HCEC 1CT (cell line): ENCODE measurements around the gene CD55.
A peak's percentile ranks its signal among the peaks of the same experiment; 100 is the strongest.

ENCODE experiments used
- DNase-seq: peaks from one replicate; pipeline ENCODE4 v3.0.0-alpha.2; 2017

The CD55 gene

GRCh38 chr1:207331354-207332313 lies 10.2 kb downstream of the CD55 start:
- DNase-seq = no peak

DNA sequence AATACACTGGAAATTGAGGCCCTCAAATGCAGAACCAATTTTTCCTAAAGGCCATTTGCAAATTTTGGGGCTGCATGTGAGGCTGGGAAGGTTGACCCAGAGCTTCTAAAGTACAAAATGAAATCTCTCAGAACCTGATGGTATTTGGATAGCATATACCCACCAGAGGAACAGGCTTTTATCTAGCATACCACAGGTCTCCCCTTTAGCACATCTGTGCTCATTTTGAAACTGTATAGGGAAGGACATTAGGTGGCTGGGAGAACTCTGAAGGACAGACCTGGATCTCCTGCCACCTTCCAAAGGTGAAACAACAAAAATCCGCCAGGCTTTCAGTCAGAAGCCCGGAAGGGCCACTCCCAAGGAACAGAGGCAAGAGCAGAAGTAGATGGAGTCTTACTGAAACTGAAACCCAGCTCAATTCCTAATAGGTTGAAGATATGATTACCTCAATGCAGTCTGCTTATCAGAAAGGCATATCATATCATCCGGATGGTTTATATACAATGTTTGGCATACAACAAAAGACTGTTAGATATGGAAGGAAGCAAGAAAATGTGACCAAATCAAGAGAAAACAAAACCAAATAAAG lies 11.6 kb downstream of the CD55 start:
- DNase-seq = no peak

DNA sequence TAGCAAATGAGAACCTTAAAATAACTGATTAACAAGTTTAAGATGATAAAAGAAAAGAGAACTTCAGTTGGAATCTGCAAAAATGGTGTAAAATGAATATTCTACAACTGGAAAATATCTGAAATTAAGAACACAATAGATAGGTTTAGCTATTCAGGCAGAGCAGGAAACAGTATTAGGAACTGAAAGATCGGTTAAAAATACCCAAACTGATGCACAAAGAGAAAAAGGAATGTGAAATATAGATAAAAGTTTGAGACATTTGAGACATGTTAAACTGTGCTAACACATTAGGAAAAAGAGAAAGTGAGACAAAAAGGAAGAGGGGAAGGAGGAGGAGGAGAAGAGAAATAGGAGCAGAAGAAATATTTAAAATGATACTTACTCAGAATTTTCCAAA lies 12.1 kb downstream of the CD55 start:
- DNase-seq = no peak

DNA sequence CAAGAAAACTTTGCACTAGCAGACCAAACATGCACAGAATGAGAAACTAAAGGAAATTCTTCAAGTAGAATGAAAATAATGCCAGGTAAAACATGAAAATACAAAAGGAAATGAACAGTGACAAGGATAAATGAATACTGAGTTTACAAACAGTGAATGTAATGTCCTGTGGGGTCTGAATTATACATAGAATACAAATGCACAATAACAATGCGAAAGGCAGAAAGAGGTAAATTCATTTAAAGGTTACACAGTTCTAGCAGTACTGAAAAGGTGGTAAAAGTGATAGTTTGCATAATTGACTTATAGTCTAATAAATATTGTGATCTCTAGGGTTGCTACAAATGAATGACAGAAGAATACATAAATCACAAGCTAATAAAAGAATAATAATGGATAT lies 12.9 kb downstream of the CD55 start:
- DNase-seq = no peak

DNA sequence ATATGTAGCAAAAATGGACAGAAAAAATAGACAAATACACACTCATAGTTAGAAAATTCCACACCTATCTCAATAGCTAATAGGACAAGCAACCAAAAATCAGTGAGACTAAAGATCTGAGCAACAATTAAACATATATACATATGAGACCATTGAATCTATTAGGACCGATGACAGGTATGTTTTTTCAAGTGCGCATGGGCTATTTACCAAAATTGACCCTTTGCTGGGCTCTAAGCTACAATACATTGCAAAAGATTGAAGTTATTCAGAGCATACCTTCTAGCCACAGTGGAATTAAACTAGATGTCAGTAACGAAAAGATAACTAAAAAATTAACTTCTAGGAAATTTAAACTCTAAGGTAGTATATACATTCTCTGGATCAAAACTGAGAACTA lies 13.7 kb downstream of the CD55 start:
- no peak for DNase-seq

DNA sequence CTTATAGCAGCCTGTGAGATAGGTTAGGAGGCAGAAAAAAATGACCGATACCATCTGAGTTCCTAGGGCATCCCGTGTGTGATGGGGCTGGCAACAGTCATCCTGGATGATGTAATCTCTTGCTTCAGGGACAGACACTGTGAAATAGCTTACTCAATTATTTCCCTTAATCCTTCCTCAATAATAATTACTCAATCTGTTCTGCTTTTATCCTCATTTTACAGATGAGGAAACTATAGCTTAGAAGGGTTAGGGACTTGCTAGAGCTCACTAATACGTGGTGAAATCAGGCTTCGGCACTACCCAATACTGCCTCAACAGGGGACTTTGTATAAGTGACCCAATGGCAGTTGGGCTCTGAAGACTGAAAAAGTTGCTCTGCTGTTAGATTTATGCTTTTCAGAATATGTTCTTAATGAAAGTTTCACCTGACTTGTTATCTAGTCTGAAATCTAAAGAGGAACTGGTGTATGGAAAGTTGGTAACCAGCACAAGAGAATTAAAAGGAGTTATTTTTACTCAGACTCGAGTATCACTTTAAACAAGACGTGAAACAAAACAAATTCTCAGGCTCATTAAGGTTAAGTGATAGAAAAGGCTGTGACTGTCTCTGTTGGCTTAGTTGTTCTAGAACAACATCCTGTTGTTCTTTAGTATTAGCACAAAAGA lies 14.4 kb downstream of the CD55 start:
- peak; percentile 42 for DNase-seq

DNA sequence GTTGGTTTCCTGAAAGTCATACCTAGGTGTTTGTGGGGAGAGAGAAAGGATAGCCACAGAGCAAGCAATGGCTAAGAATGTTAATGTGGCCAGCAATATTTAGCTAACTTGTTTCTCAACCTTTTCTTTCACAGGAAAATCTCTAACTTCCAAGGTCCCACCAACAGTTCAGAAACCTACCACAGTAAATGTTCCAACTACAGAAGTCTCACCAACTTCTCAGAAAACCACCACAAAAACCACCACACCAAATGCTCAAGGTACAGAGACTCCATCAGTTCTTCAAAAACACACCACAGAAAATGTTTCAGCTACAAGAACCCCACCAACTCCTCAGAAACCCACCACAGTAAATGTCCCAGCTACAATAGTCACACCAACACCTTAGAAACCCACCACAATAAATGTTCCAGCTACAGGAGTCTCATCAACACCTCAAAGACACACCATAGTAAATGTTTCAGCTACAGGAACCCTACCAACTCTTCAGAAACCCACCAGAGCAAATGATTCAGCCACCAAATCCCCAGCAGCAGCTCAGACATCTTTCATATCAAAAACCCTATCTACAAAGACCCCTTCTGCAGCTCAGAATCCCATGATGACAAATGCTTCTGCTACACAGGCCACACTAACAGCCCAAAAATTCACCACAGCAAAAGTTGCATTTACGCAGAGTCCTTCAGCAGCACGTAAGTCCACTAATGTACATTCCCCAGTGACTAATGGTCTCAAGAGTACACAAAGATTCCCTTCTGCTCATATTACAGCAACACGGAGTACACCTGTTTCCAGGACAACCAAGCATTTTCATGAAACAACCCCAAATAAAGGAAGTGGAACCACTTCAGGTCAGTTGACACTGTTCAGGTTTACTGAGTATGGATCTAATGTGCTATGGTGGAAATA lies 15.3 kb downstream of the CD55 start:
- peak; percentile 83 for DNase-seq

GRCh38 chr1:207342332-207342731 lies 20.9 kb downstream of the CD55 start:
- no peak for DNase-seq

DNA sequence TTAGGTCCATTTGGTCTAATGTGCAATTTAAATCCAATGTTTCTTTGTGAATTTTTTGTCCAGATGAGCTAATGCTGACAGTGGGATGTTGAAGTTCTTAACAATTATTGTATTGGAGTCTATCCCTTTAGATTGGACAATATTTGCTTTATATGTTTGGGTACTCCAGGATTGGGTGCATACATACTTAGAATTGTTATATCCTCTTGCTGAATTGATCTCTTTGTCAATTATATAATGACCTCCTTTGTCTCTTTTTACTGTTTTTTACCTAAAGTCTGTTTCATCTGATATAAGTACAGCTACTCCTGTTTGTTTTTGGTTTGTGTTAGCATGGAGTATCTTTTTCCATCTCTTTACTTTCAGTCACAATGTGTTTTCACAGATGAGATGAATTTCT lies 22.2 kb downstream of the CD55 start:
- DNase-seq = no peak

- DNase-seq = no peak
Observed at GRCh38 chr1:207344221-207344620, 22.7 kb downstream of the CD55 start.

- DNase-seq = no peak
Observed at GRCh38 chr1:207345644-207346477, 24.4 kb downstream of the CD55 start.

- DNase-seq = no peak
Observed at GRCh38 chr1:207346513-207346912, 25.0 kb downstream of the CD55 start.

GRCh38 chr1:207349979-207350378 lies 28.5 kb downstream of the CD55 start:
- no peak for DNase-seq

DNA sequence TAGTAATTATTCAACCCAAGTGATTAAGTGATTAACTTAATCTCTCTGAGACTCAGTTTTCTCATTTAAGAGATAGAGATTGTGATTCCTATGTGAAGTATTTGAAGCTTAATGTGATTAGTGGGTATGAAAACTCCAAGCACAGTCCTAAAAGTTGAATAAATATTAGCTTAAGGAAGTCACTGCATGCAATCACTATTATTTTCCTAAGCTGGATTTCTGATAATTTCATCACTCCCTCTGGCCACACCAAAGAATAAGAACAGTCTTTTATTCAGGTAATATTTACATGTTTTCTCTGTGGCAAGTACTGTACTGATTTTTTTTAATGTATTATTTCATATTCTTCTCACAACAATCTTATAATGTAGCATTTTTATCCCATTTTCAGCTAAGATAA lies 31.1 kb downstream of the CD55 start:
- no peak for DNase-seq

GRCh38 chr1:207355060-207355459 lies 33.6 kb downstream of the CD55 start:
- DNase-seq = peak; percentile 22

- DNase-seq = no peak
Observed at GRCh38 chr1:207355513-207356295, 34.2 kb downstream of the CD55 start.

- DNase-seq = no peak
Observed at GRCh38 chr1:207361029-207361428, 39.6 kb downstream of the CD55 start.

GRCh38 chr1:207361889-207362288 lies 40.4 kb downstream of the CD55 start:
- no peak for DNase-seq

GRCh38 chr1:207362962-207363860 lies 41.7 kb downstream of the CD55 start:
- peak; percentile 24 for DNase-seq

- no peak for DNase-seq
Observed at GRCh38 chr1:207363871-207364270, 42.4 kb downstream of the CD55 start.
